NCI-H226 (cell line): ENCODE measurements around the gene COL4A3.
"Not testable (repeated sequence)": the region's sequence is repeated elsewhere in the genome, so short reads cannot be mapped to it uniquely, and the experiment has no call there.

Source experiments
- DNase-seq: peaks from one replicate; pipeline ENCODE4 v3.0.0-alpha.2; 2015

The COL4A3 gene

GRCh38 chr2:227219312-227220105, 55.1 kb downstream of the COL4A3 start:
- no peak for DNase-seq

DNA sequence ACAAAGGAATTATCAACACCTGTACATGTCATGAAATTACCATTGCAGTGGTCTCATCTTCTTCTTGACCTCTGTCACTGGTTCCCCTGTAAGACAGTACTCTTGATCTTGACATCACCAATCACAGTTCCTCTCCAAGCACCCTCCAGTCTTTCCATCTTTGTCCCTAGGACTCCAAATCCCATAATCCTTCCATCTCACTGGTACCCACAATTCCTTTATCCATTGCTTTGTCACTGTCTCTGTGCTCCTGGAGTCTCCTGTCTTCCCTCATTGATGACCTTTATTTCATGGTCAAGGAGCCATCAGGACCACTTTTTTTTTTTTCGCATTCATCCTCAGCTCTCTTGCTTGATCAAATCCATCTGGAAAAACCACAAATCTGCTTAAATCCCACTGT, 56.7 kb downstream of the COL4A3 start:
- DNase-seq, result no peak

DNA sequence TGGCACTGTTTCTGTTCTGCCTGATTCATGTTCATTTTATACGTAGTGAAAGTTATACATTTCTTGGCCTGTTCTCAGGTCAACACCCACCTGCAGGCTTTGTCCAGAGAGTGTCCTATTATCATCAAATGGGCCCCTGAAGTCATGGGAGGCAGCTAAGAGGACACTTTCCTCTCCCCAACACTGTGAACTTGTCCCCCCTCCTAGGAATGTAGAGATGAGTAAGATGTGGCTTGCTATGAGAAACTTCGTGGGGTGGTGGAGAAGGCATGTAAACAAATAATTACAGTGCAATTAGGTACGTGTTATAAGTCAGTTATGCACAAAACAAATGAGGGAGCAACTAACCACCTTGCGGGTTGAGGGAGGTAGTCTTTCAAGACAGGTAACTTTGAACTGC, 57.9 kb downstream of the COL4A3 start:
- no peak for DNase-seq

- not testable (repeated sequence) for DNase-seq
Observed at GRCh38 chr2:227225641-227226040, 61.2 kb downstream of the COL4A3 start.

- no peak for DNase-seq
Observed at GRCh38 chr2:227228061-227228667, 63.7 kb downstream of the COL4A3 start.

DNA sequence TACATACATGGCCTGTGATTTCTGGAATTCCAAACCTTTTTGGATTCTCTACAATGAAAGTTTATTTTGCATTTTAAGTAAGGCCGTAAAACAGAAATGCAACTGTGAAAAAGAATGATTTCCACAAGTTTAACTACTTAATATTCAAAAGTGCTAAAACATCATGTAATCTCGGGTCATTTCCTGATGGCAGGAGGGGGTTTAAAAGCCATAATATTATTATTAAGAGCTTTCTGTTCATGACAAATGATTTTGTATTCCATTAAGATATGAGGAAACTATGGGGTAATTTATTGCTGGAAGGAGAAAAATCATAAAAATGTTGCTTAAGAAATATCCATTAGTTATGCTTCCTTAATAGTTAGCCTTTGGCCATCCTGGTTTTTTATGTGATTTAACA, 65.7 kb downstream of the COL4A3 start:
- DNase-seq, result no peak

DNA sequence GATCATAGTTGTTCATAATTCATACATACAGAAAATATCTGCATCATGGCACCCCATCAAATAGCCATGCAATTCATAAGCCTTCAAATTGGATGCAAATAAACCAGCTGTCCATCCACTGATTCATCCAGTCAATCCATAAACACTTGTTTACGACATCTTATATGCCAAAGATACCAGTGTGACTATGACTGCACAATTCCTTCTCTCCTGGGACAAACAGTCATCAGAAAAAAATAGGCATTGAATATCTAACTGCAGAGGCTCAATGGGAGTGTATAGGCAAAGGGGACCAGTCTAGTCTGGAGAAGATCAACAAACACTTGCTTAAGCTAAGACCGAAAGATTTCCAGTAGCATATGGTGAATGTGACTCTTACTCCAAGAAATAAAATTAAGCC, 70.0 kb downstream of the COL4A3 start:
- DNase-seq, result no peak

GRCh38 chr2:227237786-227238185, 73.4 kb downstream of the COL4A3 start:
- DNase-seq, result no peak

GRCh38 chr2:227238238-227239237, 74.1 kb downstream of the COL4A3 start:
- DNase-seq, result peak; percentile 26

GRCh38 chr2:227241005-227241404, 76.6 kb downstream of the COL4A3 start:
- DNase-seq, result no peak

- DNase-seq, result no peak
Observed at GRCh38 chr2:227248876-227249275, 84.5 kb downstream of the COL4A3 start.

- DNase-seq, result no peak
Observed at GRCh38 chr2:227252831-227253230, 88.4 kb downstream of the COL4A3 start.

DNA sequence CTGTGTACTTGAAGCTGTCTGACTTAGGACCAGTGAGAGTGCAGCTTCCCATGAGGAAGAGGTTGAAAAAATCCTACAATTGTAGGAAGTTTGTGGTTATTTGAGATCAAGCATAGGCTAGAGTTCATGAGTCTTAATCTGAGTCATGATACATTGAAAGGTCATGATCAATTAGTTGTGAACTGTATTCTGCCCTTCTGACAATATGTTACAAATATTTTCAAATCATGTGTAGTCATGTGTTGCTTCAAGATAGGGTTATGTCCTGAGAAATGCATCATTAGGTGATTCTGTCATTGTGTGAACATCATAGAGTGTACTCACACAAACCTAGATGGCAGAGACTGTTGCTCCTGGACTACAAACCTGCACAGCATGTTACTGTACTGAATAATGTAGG, 92.2 kb downstream of the COL4A3 start:
- DNase-seq, result no peak

GRCh38 chr2:227257820-227258219, 93.4 kb downstream of the COL4A3 start:
- DNase-seq, result no peak

- no peak for DNase-seq
Observed at GRCh38 chr2:227260041-227260440, 95.6 kb downstream of the COL4A3 start.

DNA sequence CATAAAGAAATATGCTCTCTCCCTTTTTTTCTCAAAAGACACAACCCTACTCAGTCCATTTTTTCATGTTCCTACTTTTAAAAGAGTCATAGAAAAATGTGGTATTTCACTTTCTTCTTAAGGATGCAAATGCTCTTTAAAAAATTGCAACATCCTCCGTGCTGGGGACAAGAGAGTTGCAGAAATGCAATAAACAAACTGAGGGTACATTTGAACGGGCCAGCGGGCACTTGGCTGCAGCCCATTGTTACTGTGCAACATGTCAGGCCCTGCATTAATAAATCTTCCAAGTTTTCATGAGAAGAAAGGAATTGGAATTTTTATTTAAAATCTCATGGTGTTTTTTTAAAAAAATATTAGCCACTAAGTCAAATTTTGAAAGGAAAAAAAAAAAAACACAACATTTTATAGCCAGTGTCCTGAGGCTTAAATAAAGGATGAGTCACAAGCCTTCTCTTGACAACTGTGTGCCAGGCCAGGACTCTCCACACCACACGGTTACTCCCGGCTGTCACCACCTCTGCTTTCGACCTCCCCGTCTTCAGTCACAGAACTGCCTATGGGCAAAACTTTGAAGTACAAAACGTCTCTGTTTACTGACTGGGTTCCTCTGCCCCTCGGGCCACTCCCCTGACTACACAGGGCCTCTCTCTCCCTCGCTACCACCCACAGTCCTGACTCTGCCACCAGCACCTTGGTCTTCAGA, 103.1 kb downstream of the COL4A3 start:
- no peak for DNase-seq

GRCh38 chr2:227280895-227281294, 116.5 kb downstream of the COL4A3 start:
- DNase-seq, result no peak

DNA sequence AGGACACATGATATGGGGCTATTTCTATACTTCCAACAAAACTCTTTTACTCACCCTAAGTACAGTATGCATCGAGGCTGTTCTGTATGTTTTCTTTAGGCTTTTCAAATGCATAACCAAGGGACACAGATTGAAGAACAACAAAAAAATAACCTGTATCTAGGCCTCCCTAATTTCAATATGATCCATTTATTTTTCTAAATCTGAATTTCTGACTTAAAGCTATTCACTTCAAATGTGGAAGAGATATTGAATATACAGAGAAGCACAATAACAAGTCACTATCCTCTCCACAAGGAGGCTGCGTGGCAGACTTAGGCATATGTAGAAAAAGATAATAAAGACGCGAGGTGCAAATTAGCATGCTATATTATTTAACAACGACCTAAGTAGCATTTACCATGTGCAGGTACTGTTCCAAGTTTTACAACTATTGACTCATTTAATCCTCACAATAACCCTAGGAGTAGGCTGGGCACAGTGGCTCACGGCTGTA, 121.4 kb downstream of the COL4A3 start:
- no peak for DNase-seq

DNA sequence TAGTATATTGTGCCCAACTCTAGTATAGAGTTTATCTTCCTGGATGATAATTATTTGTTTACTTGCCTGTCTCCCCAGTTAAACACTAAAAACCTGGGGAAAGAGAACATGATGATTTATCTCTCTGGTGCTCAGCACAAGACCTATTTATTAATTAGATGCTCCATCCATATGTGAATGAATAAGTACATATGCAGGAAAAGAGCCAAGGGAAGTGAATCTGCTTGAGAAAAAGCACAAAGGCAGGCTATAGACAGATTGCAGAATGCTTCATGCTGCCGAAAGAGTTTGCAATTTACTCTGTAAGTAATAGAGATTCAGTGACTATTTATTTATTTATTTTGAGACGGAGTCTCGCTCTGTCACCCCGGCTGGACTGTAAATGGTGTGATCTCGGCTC, 123.3 kb downstream of the COL4A3 start:
- DNase-seq, result no peak

DNA sequence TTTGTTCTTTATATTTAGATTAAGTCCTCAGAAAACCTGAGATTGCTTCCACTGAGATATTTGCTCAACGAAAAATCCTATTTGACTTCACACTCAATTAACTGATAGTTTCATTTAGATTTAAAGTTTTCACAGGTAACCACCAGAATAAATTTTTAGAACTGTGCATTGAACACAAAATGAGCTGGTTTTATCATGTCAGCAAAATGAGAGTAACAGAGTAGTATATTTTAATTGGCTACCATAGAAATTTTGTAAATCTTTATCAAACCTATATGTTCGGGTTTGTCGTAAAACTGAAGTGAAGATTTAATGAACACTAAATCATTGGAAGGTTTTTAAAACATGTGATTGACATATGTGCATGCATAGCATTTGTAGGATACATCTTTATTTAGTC, 127.9 kb downstream of the COL4A3 start:
- DNase-seq, result no peak

DNA sequence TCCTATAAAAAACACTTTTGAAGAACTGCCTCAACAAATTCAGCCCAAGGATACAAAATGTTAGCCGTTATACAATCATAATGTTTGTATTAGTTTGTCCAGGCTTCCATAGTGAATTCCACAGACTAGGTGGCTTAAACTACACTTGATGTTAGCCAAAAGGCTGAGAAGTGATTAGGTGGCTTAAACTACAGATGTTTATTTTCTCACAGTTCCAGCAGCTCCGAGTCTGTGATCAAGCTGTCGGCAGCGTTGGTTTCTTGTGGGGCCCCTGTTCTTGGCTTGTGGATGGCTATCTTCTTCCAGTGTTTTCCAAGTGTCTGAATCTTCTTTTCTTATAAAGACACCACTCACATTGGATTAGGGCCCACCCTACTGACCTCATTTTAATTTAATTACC, 129.1 kb downstream of the COL4A3 start:
- DNase-seq, result no peak

- DNase-seq, result no peak
Observed at GRCh38 chr2:227295806-227296205, 131.4 kb downstream of the COL4A3 start.
